NB4 (cell line): ENCODE measurements around the gene GPR176.

Source experiments
- CTCF ChIP-seq: IDR thresholded peaks from one replicate; pipeline ENCODE4 v1.5.1; 2012; ENCODE audit warnings: low read depth, low read length
- POLR2A ChIP-seq: IDR thresholded peaks from 2 replicates; pipeline ENCODE4 v1.6.1; 2011; ENCODE audit warnings: mild to moderate bottlenecking; ENCODE audit not compliant: insufficient read length; ENCODE audit errors: extremely low read depth

GRCh38 chr15:39896846-39897245 is 23.2 kb downstream of the GPR176 start:
- no peak for TF ChIP-seq CTCF
- TF ChIP-seq POLR2A = no peak
